Small intestine (tissue), 7 donors: Measurements from ENCODE around the gene MROH2A. TPM values are rescaled to one million over a fixed set of nuclear protein-coding genes. Genes with fewer than 3 reads are reported as not detected.
A peak's percentile ranks its signal among the peaks of the same experiment; 100 is the strongest.

Source experiments
- DNase-seq, 2 donors: peaks; one replicate each; pipeline versions ENCODE4 v3.0.0 to v3.0.0-alpha.2; 2013
- FAIRE-seq: peaks from 2 replicates; lab custom pipeline; 2012; peaks lifted over from hg19 to GRCh38; lab: Jason Lieb, UNC
- H3K27ac ChIP-seq, 3 donors: one replicate each; pipeline ENCODE4 v1.5.1; 2013; ENCODE audit warnings: low read length in 2 of 3, mild to moderate bottlenecking in 2 of 3, control low read depth in 1 of 3, inconsistent platforms in 1 of 3, low read depth in 1 of 3, moderate library complexity in 1 of 3
- H3K27me3 ChIP-seq, 3 donors: one replicate each; pipeline ENCODE4 v1.6.1; 2013; ENCODE audit warnings: low read length in 3 of 3, inconsistent platforms in 1 of 3; ENCODE audit not compliant: control insufficient read depth in 3 of 3, insufficient read depth in 3 of 3
- H3K36me3 ChIP-seq, 3 donors: one replicate each; pipeline ENCODE4 v1.6.1; 2013; ENCODE audit warnings: low read length in 3 of 3, inconsistent platforms in 1 of 3, low read depth in 1 of 3, mild to moderate bottlenecking in 1 of 3, moderate library complexity in 1 of 3; ENCODE audit not compliant: control insufficient read depth in 3 of 3, insufficient read depth in 2 of 3
- H3K4me1 ChIP-seq, 3 donors: one replicate each; pipeline ENCODE4 v1.6.1; 2013; ENCODE audit warnings: low read length in 2 of 3, inconsistent platforms in 1 of 3, low read depth in 1 of 3, mild to moderate bottlenecking in 1 of 3, moderate library complexity in 1 of 3; ENCODE audit not compliant: control insufficient read depth in 3 of 3, insufficient read depth in 2 of 3
- H3K4me3 ChIP-seq, 3 donors: one replicate each; pipeline ENCODE4 v1.5.1; 2013; ENCODE audit warnings: low read length in 3 of 3, control low read depth in 1 of 3, inconsistent platforms in 1 of 3, low read depth in 1 of 3, mild to moderate bottlenecking in 1 of 3, moderate library complexity in 1 of 3
- H3K9me3 ChIP-seq, 2 donors: one replicate each; pipeline ENCODE4 v1.6.1; 2013; ENCODE audit warnings: low read depth in 1 of 2, low read length in 1 of 2; ENCODE audit not compliant: control insufficient read depth in 2 of 2, insufficient read depth in 1 of 2
- WGBS, 3 donors: extraction: QIAGEN DNeasy Blood & Tissue Kit; methylation state at CpG; one replicate each; pipeline ENCODE4 v1.1.7; 2013; 5-methylcytosine and 5-hydroxymethylcytosine counted together
- polyA plus RNA-seq, 4 donors: library from polyadenylated mRNA; stranded (reverse) in 3 of 4; unstranded in 1 of 4; fragments of 200-250 nt in 3 of 4; fragments of 120-200 nt in 1 of 4; gene quantifications; one replicate each; pipeline versions ENCODE4 v1.2.1 to v1.2.3, GENCODE V29; 2013
- donor health status: healthy with polysubstance abuse.
- donor health status: control.
- donor health status: control.
- donor health status: Bipolar disorder and iron deficiency.
- donor health status: healthy.

Gene MROH2A
- polyA plus RNA-seq, 4 donors: 0.19 to 1.6 (median 0.42) TPM

GRCh38 chr2:233791883-233792329 lies 13.8 kb downstream of the MROH2A start:
- no peak overlapping the region for H3K27ac ChIP-seq
- H3K27me3 ChIP-seq: no peaks in the 10 kb centered on the region
- H3K9me3 ChIP-seq: no peaks in the 10 kb centered on the region
- FAIRE-seq (no peak), DNase-seq (no peak)
- no peak overlapping the region for H3K4me3 ChIP-seq
- no peaks in the 10 kb centered on the region for H3K36me3 ChIP-seq
- 82 to 90% (median 84%) methylated on average over 9 of the region's 9 CpGs for WGBS, 3 donors
- peaks cover 0 to 14% (median 0%) of the 10 kb centered on the region in 3 donors for H3K4me1 ChIP-seq

GRCh38 chr2:233792720-233793119 lies 14.6 kb downstream of the MROH2A start:
- no peaks in the 10 kb centered on the region for H3K9me3 ChIP-seq
- peaks cover 0 to 14% (median 0%) of the 10 kb centered on the region in 3 donors for H3K4me1 ChIP-seq
- WGBS, 3 donors: 89 to 91% (median 89%) methylated on average over 7 of the region's 7 CpGs
- no peaks in the 10 kb centered on the region for H3K36me3 ChIP-seq
- no peak for FAIRE-seq
- no peaks in the 10 kb centered on the region for H3K27me3 ChIP-seq
- H3K4me3 ChIP-seq: no peak overlapping the region
- DNase-seq: no peak
- no peak overlapping the region for H3K27ac ChIP-seq

- 40 to 67% (median 44%) methylated on average over 18 of the region's 18 CpGs for WGBS, 3 donors
- no peaks in the 10 kb centered on the region for H3K27me3 ChIP-seq
- H3K4me3 ChIP-seq: no peak overlapping the region
- DNase-seq: peak; percentile 11 to 74
- peak overlapping the region in 1 of 3 donors; percentile 30 for H3K27ac ChIP-seq
- H3K9me3 ChIP-seq: no peaks in the 10 kb centered on the region
- FAIRE-seq: no peak
- no peaks in the 10 kb centered on the region for H3K36me3 ChIP-seq
- peaks cover 0 to 14% (median 0%) of the 10 kb centered on the region in 3 donors for H3K4me1 ChIP-seq
Measured at GRCh38 chr2:233793465-233794127, 15.5 kb downstream of the MROH2A start.

- Histone ChIP-seq H3K27ac (no peak overlapping the region), H3K4me1 (peaks cover 0 to 14% (median 0%) of the 10 kb centered on the region in 3 donors), H3K9me3 (no peaks in the 10 kb centered on the region), H3K36me3 (no peaks in the 10 kb centered on the region), H3K4me3 (no peak overlapping the region), H3K27me3 (no peaks in the 10 kb centered on the region)
- 76 to 79% (median 76%) methylated on average over 17 of the region's 17 CpGs for WGBS, 3 donors
- DNase-seq: peak in 1 of 2 donors; percentile 38
- FAIRE-seq: no peak
Measured at GRCh38 chr2:233794128-233794658, 16.1 kb downstream of the MROH2A start.

GRCh38 chr2:233795735-233796171 lies 17.6 kb downstream of the MROH2A start:
- peaks cover 0 to 14% (median 0%) of the 10 kb centered on the region in 3 donors for H3K4me1 ChIP-seq
- no peak overlapping the region for H3K4me3 ChIP-seq
- H3K27me3 ChIP-seq: no peaks in the 10 kb centered on the region
- 94 to 97% (median 95%) methylated on average over 13 of the region's 13 CpGs for WGBS, 3 donors
- H3K36me3 ChIP-seq: no peaks in the 10 kb centered on the region
- no peak overlapping the region for H3K27ac ChIP-seq
- DNase-seq: no peak
- H3K9me3 ChIP-seq: no peaks in the 10 kb centered on the region
- no peak for FAIRE-seq

GRCh38 chr2:233796254-233796653 lies 18.1 kb downstream of the MROH2A start:
- peaks cover 0 to 14% (median 0%) of the 10 kb centered on the region in 3 donors for H3K4me1 ChIP-seq
- H3K27me3 ChIP-seq: no peaks in the 10 kb centered on the region
- H3K4me3 ChIP-seq: no peak overlapping the region
- no peaks in the 10 kb centered on the region for H3K9me3 ChIP-seq
- H3K27ac ChIP-seq: no peak overlapping the region
- WGBS, 3 donors: 82 to 95% (median 90%) methylated on average over 9 of the region's 9 CpGs
- DNase-seq (no peak), FAIRE-seq (no peak)
- no peaks in the 10 kb centered on the region for H3K36me3 ChIP-seq

- FAIRE-seq (no peak), DNase-seq (no peak)
- Histone ChIP-seq H3K27ac (no peak overlapping the region), H3K27me3 (no peaks in the 10 kb centered on the region), H3K4me3 (no peak overlapping the region), H3K36me3 (no peaks in the 10 kb centered on the region), H3K9me3 (no peaks in the 10 kb centered on the region), H3K4me1 (peaks cover 0 to 7% (median 0%) of the 10 kb centered on the region in 3 donors)
- WGBS, 3 donors: 81 to 84% (median 84%) methylated on average over 14 of the region's 14 CpGs
Measured at GRCh38 chr2:233798335-233799086, 20.4 kb downstream of the MROH2A start.

- FAIRE-seq (no peak), DNase-seq (no peak)
- no peaks in the 10 kb centered on the region for H3K27me3 ChIP-seq
- H3K4me1 ChIP-seq: peaks cover 0 to 3% (median 0%) of the 10 kb centered on the region in 3 donors
- H3K4me3 ChIP-seq: no peak overlapping the region
- no peaks in the 10 kb centered on the region for H3K36me3 ChIP-seq
- no peaks in the 10 kb centered on the region for H3K9me3 ChIP-seq
- 66 to 78% (median 74%) methylated on average over 7 of the region's 7 CpGs for WGBS, 3 donors
- no peak overlapping the region for H3K27ac ChIP-seq
Measured at GRCh38 chr2:233799087-233799665, 21.0 kb downstream of the MROH2A start.
